GM18511 (cell line): Measurements from ENCODE around the gene VPS13C.

Experiments
- ATAC-seq: cut with Tn5 transposase; IDR thresholded peaks from one replicate; pipeline ENCODE4 v1.9.1; 2021; ENCODE audit warnings: mild to moderate bottlenecking, moderate library complexity; ENCODE audit not compliant: unreplicated experiment

The VPS13C gene

DNA sequence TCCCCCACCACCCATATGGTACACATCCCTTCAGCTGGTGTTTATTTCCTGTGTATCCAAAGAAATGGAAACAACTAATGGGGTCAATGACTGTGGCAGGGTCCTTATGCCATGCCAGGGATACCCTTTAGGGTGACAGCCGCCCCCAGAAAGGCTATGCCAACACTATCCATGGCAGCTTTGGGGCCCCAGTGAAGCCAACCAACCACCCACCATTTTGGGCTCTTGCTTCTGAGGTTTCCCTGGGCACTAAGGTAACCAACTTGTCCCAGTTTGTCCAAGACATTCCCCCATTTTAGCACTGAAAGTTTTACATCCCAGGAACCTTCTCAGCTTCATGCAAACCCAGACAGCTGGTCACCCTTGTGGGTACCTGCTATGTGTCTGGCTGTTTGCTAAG, 233.1 kb downstream of the VPS13C start:
- ATAC-seq, result no peak

DNA sequence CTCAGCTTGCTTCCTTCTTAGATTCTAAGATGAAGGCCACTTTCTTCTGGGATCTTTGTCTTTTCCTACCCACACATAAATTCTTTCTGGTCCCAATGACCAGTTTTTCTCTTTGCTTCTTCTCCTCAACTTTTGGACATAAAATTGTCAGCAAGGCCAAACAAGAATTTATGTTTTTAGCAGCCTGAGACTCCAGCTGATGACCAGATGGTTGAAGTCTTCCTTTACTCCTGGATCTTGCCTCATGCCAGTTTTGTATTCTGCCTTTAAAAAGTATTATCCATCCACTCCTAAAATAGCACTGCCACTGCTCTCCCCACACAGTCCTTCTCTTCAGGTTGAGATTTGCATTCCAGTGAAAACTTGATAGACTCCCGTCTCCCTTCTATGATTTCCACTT, 236.0 kb downstream of the VPS13C start:
- ATAC-seq, result no peak

DNA sequence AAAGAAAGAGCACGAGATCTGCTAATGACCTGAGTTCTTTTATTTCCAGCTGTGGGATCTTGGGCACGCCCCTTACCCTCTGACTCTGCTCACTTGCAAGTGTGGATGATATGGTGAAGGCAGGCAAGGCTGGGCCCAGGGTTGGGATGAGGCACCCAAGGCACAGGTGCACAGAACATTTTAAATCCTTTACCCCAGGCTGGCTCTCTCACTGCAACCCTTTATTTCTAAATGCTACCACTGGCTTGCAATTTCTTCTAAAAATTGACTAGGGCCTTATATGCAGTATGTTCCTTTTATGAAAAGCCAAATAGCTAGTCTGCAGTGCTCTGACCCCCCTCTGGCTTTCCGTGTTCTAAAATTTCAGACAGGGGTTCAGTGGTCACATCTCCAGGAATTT, 237.7 kb downstream of the VPS13C start:
- ATAC-seq, result no peak

DNA sequence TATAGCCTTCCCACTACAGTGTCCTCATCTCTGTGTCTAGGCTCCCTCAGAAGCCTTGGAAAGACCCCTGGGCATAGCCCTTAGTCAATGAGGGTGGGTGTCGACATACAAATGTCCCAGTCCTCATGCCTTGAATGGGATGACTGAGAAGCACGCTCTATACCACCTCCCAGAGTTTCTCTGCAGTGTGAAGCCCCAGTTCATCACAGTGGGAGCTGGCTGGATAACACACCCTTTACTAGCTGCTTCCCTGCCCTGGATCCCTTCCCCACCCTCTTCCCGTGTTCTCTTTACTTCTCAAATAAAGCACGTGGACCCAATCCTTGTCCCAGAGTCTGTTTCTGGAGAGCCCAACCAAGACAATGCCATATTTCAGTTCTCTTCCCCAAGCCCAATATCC, 239.3 kb downstream of the VPS13C start:
- no peak for ATAC-seq

DNA sequence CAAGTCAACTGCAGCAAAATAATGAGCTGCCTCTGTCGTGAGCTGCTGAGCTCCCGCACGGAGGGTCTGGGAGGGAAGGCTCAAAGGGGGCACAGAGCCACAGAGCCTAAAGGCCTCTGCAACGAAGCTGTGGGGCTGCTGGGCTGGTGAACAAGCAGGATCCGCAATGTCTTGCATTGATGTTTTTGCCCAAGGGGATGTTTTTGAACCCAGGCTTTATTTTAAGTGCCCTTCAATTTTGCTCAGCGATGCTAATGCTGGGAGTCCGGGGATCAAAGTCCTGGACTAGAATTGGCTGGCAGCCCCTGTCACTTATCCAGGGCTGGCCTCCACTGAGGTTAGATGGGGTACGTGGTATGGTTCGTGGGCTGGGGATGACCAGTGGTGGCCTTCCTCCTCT, 240.0 kb downstream of the VPS13C start:
- ATAC-seq, result no peak

DNA sequence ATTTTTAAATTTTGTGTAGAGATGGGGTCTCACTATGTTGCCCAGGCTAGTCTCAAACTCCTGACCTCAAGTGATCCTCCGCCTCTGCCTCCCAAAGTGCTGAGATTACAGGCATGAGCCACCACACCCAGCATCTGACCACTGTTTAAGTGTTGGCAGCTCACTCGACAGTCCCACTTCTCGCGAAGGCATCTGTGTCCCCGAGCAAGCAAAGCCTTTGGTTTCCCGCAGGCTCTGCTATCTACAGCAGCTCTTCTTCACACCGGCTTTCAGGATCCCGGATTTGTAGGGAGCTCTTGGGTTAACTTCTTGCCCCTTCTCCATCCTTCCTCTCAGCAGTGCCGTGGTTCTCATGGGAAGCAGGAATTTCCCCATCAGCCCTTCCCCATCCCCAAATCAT, 240.9 kb downstream of the VPS13C start:
- no peak for ATAC-seq

DNA sequence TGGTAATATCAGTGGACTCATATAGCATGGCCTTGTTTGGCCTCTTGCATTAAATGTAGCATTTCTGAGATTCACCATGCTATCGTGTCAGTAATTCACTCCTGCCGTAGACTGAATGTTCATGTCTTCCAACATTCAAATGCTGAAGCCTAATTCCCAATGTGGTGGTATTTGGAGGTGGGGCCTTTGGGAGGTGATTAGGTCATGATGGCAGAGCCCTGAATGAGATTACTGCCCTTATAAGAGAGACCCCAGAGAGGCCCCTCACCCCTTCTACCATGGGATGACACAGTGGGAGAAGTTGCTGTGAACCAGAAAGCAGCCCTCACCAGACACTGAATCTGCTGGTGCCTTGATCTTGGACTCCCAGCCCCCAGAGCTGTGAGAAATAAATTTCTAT, 241.4 kb downstream of the VPS13C start:
- ATAC-seq, result no peak

DNA sequence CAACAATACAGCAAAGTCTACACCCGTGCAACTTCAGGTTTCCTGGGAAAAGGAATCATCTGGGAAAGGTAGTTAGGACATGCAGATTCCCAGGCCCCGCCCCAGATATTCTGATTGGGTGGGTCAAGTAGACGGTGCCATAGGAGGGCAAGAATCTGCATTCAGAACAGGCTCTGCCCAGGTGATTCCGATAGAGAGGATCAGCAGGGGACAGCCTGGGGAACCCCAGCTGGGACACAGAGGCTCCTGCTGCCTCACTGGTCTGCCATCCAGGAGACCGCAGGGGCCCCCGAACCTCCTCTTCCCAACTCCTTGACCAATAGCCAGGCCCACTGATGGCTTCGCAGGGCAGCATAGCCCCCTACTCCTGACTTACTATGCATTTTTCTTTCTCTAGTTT, 243.4 kb downstream of the VPS13C start:
- no peak for ATAC-seq

DNA sequence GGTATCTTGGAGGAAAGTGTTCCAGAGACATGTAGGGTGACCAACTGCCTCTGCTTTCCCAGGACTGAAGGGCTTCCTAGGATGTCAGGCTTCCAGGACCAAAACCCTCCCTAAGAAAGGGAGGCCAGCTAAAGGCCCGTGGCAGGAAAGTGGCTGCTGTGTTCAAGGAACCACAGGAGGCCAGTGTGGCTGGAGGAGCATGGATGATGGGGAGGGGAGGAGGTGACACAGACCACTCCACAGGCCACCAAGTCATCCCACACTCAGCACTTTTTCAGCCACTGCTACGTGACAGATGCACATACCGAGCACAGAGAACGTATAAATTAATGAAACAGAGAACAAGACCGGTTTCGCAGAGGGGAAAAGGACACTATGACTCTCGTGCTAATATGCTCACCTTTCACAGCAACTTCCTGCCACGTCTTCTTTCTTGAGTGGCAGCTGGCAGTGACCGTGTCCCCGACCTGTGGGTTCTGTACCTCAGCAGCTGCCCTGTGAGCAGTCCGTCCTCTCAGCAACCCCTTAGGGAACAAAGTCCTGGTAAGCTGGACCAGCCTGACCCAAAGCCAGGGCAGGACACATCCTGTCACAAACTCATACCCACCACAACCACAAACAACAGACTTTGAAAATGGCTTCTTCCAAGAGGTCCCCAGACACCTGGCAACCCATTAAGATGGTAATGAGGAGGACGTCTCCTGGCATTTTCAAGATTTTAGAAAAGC, 244.7 kb downstream of the VPS13C start:
- ATAC-seq, result no peak

DNA sequence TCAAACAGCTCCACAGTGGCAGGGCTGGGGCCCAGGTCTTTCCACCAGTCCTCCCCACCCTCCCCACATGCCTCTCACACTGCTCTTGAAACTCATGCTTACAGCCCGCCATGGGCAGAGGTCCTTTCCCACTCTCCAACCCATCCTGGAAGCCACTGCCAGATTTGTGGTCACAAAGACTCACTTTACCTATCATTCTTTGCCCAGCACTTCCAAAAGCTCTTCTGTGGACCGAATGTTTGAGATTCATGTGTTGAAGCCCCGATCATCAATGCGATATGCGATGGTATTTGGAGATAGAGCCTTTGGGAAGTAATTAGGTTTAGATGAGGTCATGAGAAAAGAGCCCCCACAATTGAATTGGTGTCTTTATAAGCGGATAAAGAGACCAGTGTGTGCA, 247.8 kb downstream of the VPS13C start:
- ATAC-seq, result no peak

DNA sequence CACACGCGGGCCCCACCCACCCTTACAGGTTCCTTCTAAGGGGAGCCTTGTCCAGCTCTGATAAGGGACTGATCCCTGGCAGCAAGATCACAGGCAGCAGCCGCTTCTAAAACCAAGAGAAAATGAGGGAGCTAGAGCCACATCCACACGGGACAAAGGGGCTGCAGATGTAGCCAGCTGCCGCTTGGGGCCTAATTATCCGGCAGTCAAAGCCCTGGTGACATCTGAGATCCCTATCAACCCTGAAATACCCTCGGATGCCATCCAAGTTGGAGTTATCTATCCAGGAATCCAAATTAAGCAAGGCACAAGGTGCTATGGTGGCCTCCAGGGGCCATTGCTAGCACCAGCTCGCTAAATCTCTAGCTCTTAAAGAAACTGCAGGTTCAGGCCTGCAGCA, 248.3 kb downstream of the VPS13C start:
- no peak for ATAC-seq

DNA sequence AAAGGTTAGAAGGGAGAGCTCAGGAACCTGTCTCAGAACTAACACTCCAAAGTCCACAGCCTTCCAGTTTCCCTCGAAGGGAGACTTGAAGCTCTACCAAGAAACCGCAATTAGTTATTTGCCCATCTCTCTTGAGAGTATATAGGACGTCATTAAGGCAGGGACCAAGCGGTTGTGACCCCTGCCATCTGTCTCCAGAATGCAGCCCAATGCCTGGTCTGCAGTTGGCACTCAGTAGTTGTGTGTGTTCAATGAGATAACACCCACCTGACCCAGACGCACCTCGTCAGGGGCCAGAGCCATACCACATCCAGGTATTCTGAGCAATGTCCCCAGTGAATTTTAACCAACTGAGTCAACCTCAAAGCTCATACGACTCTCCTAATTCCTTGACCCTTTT, 251.0 kb downstream of the VPS13C start:
- ATAC-seq, result no peak

DNA sequence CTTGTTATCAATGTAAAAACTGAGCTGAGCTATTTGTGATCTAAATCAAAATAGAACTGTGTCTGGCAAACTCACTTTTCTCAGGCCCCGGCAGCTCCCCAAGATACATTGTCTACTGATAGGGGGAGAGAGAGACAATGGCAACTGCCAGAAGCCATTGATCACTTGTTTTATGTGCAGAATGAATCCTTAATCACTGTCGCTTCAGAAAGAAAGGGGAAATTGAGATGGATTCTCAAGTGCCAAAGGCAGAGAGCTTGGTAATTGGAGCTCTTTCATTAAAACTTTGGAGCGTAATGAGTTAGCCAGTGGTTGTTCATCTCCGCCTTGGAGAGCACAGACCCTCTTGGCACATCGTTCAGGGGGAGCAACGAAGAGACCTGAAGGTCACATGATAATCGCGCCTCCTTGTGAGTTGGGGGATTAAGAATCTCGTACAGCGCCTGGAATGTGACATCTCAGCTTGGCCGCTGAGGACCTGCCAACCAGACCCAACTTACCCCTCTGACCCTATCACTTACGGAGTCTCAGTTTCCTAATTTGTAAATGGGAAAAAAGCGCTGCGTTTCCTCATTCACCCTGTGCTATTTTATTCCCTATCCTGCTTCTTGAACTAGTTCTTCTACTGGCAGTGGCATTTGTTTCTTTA, 252.8 kb downstream of the VPS13C start:
- ATAC-seq, result no peak
